IMR-90 (cell line): ENCODE measurements around the gene PAQR9. TPM values are rescaled to one million over a fixed set of nuclear protein-coding genes. Genes with fewer than 3 reads are reported as not detected.

Source experiments
- ATAC-seq: fragments of 200-7000 bp; cut with Tn5 transposase; 2 replicates; pipeline ENCODE4 v1.9.1; 2020; ENCODE audit warnings: low read depth, mild to moderate bottlenecking, moderate library complexity
- BruUV-seq: library from RNA; stranded (reverse); fragments of 400-500 nt; replicated peaks from 2 replicates; lab custom pipeline; 2021; lab: Mats Ljungman, UMichigan
- CTCF ChIA-PET: fragments of 300-600 bp; formaldehyde crosslinking; extraction: SDS; loops from one replicate; lab custom pipeline; 2021; ENCODE audit warnings: antibody characterized with exemption; lab: Yijun Ruan, JAX
- POLR2A ChIA-PET: fragments of 300-600 bp; sonication (Branson Sonifier 250); formaldehyde crosslinking; loops from one replicate; lab custom pipeline; 2022; ENCODE audit warnings: antibody characterized with exemption; ENCODE audit not compliant: unreplicated experiment; lab: Charles Lee
- DNase-seq: peaks from one replicate; pipeline ENCODE4 v3.0.0; 2013
- H2AFZ ChIP-seq: replicated peaks from 2 replicates; pipeline ENCODE3; 2013; ENCODE audit warnings: low read length, mild to moderate bottlenecking; ENCODE audit not compliant: poor library complexity
- H2AK5ac ChIP-seq: 2 replicates; pipeline ENCODE4 v1.6.1; 2013; ENCODE audit warnings: low read depth, low read length, inconsistent platforms
- H2AK9ac ChIP-seq: replicated peaks from 2 replicates; pipeline ENCODE3; 2013; ENCODE audit warnings: mild to moderate bottlenecking, low read depth, low read length, moderate library complexity; ENCODE audit not compliant: poor library complexity
- H2BK120ac ChIP-seq: 2 replicates; pipeline ENCODE4 v1.6.1; 2013; ENCODE audit warnings: low read depth, low read length, inconsistent platforms
- H2BK15ac ChIP-seq: 3 replicates; pipeline ENCODE4 v1.6.1; 2013; ENCODE audit warnings: low read depth, low read length, inconsistent platforms
- H2BK20ac ChIP-seq: 2 replicates; pipeline ENCODE4 v1.6.1; 2013; ENCODE audit warnings: low read depth, mild to moderate bottlenecking, inconsistent platforms, low read length, moderate library complexity
- H2BK5ac ChIP-seq: 2 replicates; pipeline ENCODE4 v1.6.1; 2013; ENCODE audit warnings: mild to moderate bottlenecking, low read depth, low read length, inconsistent platforms; ENCODE audit not compliant: poor library complexity, severe bottlenecking
- H3K14ac ChIP-seq: replicated peaks from 2 replicates; pipeline ENCODE4 v1.6.1; 2013; ENCODE audit warnings: low read depth, low read length, inconsistent platforms
- H3K18ac ChIP-seq: 2 replicates; pipeline ENCODE4 v1.6.1; 2013; ENCODE audit warnings: low read depth, low read length, control low read depth
- H3K23ac ChIP-seq: 2 replicates; pipeline ENCODE4 v1.6.1; 2013; ENCODE audit warnings: low read depth, low read length, inconsistent platforms
- H3K27ac ChIP-seq: 2 replicates; pipeline ENCODE4 v1.5.1; 2013; ENCODE audit warnings: mild to moderate bottlenecking, control low read depth, low read length; ENCODE audit not compliant: insufficient read depth
- H3K27me3 ChIP-seq: 2 replicates; pipeline ENCODE4 v1.6.1; 2013; ENCODE audit warnings: low read length; ENCODE audit not compliant: control insufficient read depth, insufficient read depth
- H3K36me3 ChIP-seq: 2 replicates; pipeline ENCODE4 v1.6.1; 2013; ENCODE audit warnings: low read length, mixed read lengths; ENCODE audit not compliant: control insufficient read depth, insufficient read depth
- H3K4ac ChIP-seq: 2 replicates; pipeline ENCODE4 v1.6.1; 2013; ENCODE audit warnings: low read depth, low read length, inconsistent platforms
- H3K4me1 ChIP-seq: 2 replicates; pipeline ENCODE4 v1.6.1; 2013; ENCODE audit warnings: low read length, mixed read lengths; ENCODE audit not compliant: control insufficient read depth, insufficient read depth
- H3K4me2 ChIP-seq: 2 replicates; pipeline ENCODE4 v1.6.1; 2013; ENCODE audit warnings: low read depth, mild to moderate bottlenecking, control low read depth, low read length, moderate library complexity
- H3K4me3 ChIP-seq: 2 replicates; pipeline ENCODE4 v1.5.1; 2013; ENCODE audit warnings: low read depth, mild to moderate bottlenecking, control low read depth, low read length, moderate library complexity; ENCODE audit not compliant: insufficient read depth
- H3K56ac ChIP-seq: 2 replicates; pipeline ENCODE4 v1.6.1; 2013; ENCODE audit warnings: low read length, inconsistent platforms; ENCODE audit not compliant: insufficient read depth; ENCODE audit errors: extremely low read depth
- H3K79me1 ChIP-seq, 2 experiments: 2 replicates each; pipeline ENCODE4 v1.6.1; 2013; ENCODE audit warnings: low read length in 2 of 2, inconsistent platforms in 1 of 2, low read depth in 1 of 2
- H3K9ac ChIP-seq: 2 replicates; pipeline ENCODE4 v1.6.1; 2013; ENCODE audit warnings: low read depth, low read length, control low read depth
- H3K9me1 ChIP-seq: 2 replicates; pipeline ENCODE4 v1.6.1; 2013; ENCODE audit warnings: low read length, inconsistent platforms; ENCODE audit not compliant: insufficient read depth
- H3K9me3 ChIP-seq: 2 replicates; pipeline ENCODE4 v1.6.1; 2013; ENCODE audit warnings: low read length; ENCODE audit not compliant: control insufficient read depth, insufficient read depth
- H4K20me1 ChIP-seq: 2 replicates; pipeline ENCODE4 v1.6.1; 2013; ENCODE audit warnings: low read length, inconsistent platforms; ENCODE audit not compliant: insufficient read depth
- H4K5ac ChIP-seq: 2 replicates; pipeline ENCODE4 v1.6.1; 2013; ENCODE audit warnings: mild to moderate bottlenecking, low read depth, low read length, control low read depth
- H4K8ac ChIP-seq, 2 experiments: 2 replicates each; pipeline ENCODE4 v1.6.1; 2013; ENCODE audit warnings: low read depth in 2 of 2, low read length in 2 of 2, control low read depth in 1 of 2, inconsistent platforms in 1 of 2
- H4K91ac ChIP-seq: 2 replicates; pipeline ENCODE4 v1.6.1; 2013; ENCODE audit warnings: low read depth, low read length, inconsistent platforms; ENCODE audit not compliant: insufficient read depth
- BHLHE40 ChIP-seq: fragments of 150-350 bp; IDR thresholded peaks from 2 replicates; pipeline ENCODE4 v1.6.1; 2016; ENCODE audit warnings: mild to moderate bottlenecking, low read depth, low read length
- CEBPB ChIP-seq: IDR thresholded peaks from 2 replicates; pipeline ENCODE4 v1.6.1; 2012; ENCODE audit warnings: low read depth, low read length, improper control_type of control experiment
- CHD1 ChIP-seq: IDR thresholded peaks from 2 replicates; pipeline ENCODE4 v1.6.1; 2012; ENCODE audit warnings: low read depth, low read length, improper control_type of control experiment
- FOS ChIP-seq: fragments of 150-350 bp; IDR thresholded peaks from 2 replicates; pipeline ENCODE4 v1.6.1; 2016; ENCODE audit warnings: low read depth, low read length
- MAFK ChIP-seq: IDR thresholded peaks from 2 replicates; pipeline ENCODE4 v1.6.1; 2012; ENCODE audit warnings: low read depth, low read length, improper control_type of control experiment
- MAZ ChIP-seq: IDR thresholded peaks from 2 replicates; pipeline ENCODE4 v1.6.1; 2012; ENCODE audit warnings: low read depth, mild to moderate bottlenecking, low read length, improper control_type of control experiment, moderate library complexity, borderline replicate concordance
- MXI1 ChIP-seq: IDR thresholded peaks from 2 replicates; pipeline ENCODE4 v1.6.1; 2012; ENCODE audit warnings: low read depth, mild to moderate bottlenecking, low read length, moderate library complexity, borderline replicate concordance
- NFE2L2 ChIP-seq: fragments of 150-350 bp; IDR thresholded peaks from 2 replicates; pipeline ENCODE4 v1.6.1; 2016; ENCODE audit warnings: low read depth, mild to moderate bottlenecking, low read length
- POLR2A ChIP-seq: IDR thresholded peaks from 2 replicates; pipeline ENCODE4 v1.6.1; 2012; ENCODE audit warnings: mild to moderate bottlenecking, low read depth, low read length
- RAD21 ChIP-seq: IDR thresholded peaks from 2 replicates; pipeline ENCODE4 v1.6.1; 2012; ENCODE audit warnings: low read length, improper control_type of control experiment
- RCOR1 ChIP-seq: IDR thresholded peaks from 2 replicates; pipeline ENCODE4 v1.6.1; 2012; ENCODE audit warnings: mild to moderate bottlenecking, low read length, improper control_type of control experiment; ENCODE audit not compliant: insufficient replicate concordance
- RFX5 ChIP-seq: IDR thresholded peaks from 2 replicates; pipeline ENCODE4 v1.8.0; 2012; ENCODE audit warnings: low read depth, mild to moderate bottlenecking, low read length, moderate library complexity
- SMC3 ChIP-seq: fragments of 150-350 bp; IDR thresholded peaks from 2 replicates; pipeline ENCODE4 v1.6.1; 2016; ENCODE audit warnings: low read depth, mild to moderate bottlenecking, antibody characterized with exemption, low read length, moderate library complexity
- WGBS, 2 experiments: methylation state at CpG; one replicate each; pipeline versions ENCODE4 v1.1.5 to v1.1.7; 2013; ENCODE audit warnings: missing lambda C conversion rate in 2 of 2; ENCODE audit not compliant: insufficient read length in 1 of 2; ENCODE audit errors: extremely low coverage in 2 of 2; 5-methylcytosine and 5-hydroxymethylcytosine counted together
- dilution Hi-C: fragments of 300-500 bp; cut with HindIII; formaldehyde crosslinking; loops from one replicate; pipeline ENCODE4 v1.14.3; 2018; ENCODE audit warnings: low sequenced_read_pairs; ENCODE audit not compliant: unreplicated experiment
- in situ Hi-C: fragments of 300-500 bp; cut with MboI; formaldehyde crosslinking; loops from 3 replicates; pipeline ENCODE4 v1.14.3; 2019; ENCODE audit warnings: low sequenced_read_pairs, inconsistent platforms, mixed read lengths
- intact Hi-C: fragments of 100-400 bp; cut with micrococcal nuclease; formaldehyde crosslinking; loops from 2 replicates; pipeline ENCODE4 v1.10.0; 2022
- polyA plus RNA-seq, 3 experiments: library from polyadenylated mRNA; depleted of rRNA; stranded (reverse); fragments of >200 nt; gene quantifications; 2 replicates each; pipeline ENCODE4 v1.2.3, GENCODE V29; 2012; ENCODE audit warnings: low replicate concordance in 1 of 3
- total RNA-seq: library from RNA; depleted of rRNA; stranded (reverse); fragments of >200 nt; gene quantifications from 2 replicates; pipeline ENCODE4 v1.2.3, GENCODE V29; 2012
- TF ChIP-seq, protein P1 (sequence below): conservative IDR thresholded peaks from 2 replicates; pipeline ENCODE4 v1.5.1; 2012; ENCODE audit warnings: mild to moderate bottlenecking, low read depth, low read length, improper control_type of control experiment
- TF ChIP-seq, protein P2 (sequence below): fragments of 150-350 bp; IDR thresholded peaks from 2 replicates; pipeline ENCODE4 v1.6.1; 2016; ENCODE audit warnings: low read depth, mild to moderate bottlenecking, low read length, moderate library complexity, borderline replicate concordance
- TF ChIP-seq, protein P3 (sequence below): fragments of 150-350 bp; IDR thresholded peaks from 2 replicates; pipeline ENCODE4 v1.6.1; 2017; ENCODE audit warnings: mild to moderate bottlenecking, antibody characterized with exemption, low read length, low read depth

Gene PAQR9
- total and polyA plus RNA-seq, 2 of the 4 experiments (the other 2 are of a cell fraction) = 0.05 TPM; not detected in 1

- ATAC-seq = no peak
- Histone ChIP-seq H3K9me1 (no peaks in the 10 kb centered on the region), H3K4me1 (no peaks in the 10 kb centered on the region), H4K91ac (no peak overlapping the region), H3K4me2 (no peak overlapping the region), H4K5ac (no peak overlapping the region), H2BK120ac (no peak overlapping the region), H3K14ac (no peak overlapping the region), H4K8ac (no peak overlapping the region), H3K9me3 (no peaks in the 10 kb centered on the region), H3K4ac (no peak overlapping the region), H2AK5ac (no peak overlapping the region), H2BK5ac (no peak overlapping the region), H3K18ac (no peak overlapping the region), H3K4me3 (no peak overlapping the region), H4K20me1 (no peaks in the 10 kb centered on the region), H2AFZ (no peak overlapping the region), H2BK15ac (no peak overlapping the region), H3K27ac (no peak overlapping the region), H3K23ac (no peak overlapping the region), H3K36me3 (no peaks in the 10 kb centered on the region), H3K56ac (no peak overlapping the region), H2BK20ac (no peak overlapping the region), H3K27me3 (peaks cover 13% of the 10 kb centered on the region), H3K79me1 (no peaks in the 10 kb centered on the region), H3K9ac (no peak overlapping the region), H2AK9ac (no peak overlapping the region)
- POLR2A ChIA-PET = no interaction called here
- intact Hi-C loops = no loop called here
- WGBS, 2 experiments = no CpG with 5 or more reads among the region's 3 CpGs
- in situ Hi-C loops = no loop called here
- dilution Hi-C loops = no loop called here
- DNase-seq = no peak
- no TSS peak for BruUV-seq
- TF ChIP-seq, protein P1, sequence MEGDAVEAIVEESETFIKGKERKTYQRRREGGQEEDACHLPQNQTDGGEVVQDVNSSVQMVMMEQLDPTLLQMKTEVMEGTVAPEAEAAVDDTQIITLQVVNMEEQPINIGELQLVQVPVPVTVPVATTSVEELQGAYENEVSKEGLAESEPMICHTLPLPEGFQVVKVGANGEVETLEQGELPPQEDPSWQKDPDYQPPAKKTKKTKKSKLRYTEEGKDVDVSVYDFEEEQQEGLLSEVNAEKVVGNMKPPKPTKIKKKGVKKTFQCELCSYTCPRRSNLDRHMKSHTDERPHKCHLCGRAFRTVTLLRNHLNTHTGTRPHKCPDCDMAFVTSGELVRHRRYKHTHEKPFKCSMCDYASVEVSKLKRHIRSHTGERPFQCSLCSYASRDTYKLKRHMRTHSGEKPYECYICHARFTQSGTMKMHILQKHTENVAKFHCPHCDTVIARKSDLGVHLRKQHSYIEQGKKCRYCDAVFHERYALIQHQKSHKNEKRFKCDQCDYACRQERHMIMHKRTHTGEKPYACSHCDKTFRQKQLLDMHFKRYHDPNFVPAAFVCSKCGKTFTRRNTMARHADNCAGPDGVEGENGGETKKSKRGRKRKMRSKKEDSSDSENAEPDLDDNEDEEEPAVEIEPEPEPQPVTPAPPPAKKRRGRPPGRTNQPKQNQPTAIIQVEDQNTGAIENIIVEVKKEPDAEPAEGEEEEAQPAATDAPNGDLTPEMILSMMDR = no peak
- TF ChIP-seq RFX5 (no peak), SMC3 (no peak), FOS (no peak), POLR2A (no peak), MAZ (no peak), MAFK (no peak), RAD21 (no peak), MXI1 (no peak), RCOR1 (no peak), BHLHE40 (no peak), CHD1 (no peak), NFE2L2 (no peak), CEBPB (no peak)
- TF ChIP-seq, protein P2, sequence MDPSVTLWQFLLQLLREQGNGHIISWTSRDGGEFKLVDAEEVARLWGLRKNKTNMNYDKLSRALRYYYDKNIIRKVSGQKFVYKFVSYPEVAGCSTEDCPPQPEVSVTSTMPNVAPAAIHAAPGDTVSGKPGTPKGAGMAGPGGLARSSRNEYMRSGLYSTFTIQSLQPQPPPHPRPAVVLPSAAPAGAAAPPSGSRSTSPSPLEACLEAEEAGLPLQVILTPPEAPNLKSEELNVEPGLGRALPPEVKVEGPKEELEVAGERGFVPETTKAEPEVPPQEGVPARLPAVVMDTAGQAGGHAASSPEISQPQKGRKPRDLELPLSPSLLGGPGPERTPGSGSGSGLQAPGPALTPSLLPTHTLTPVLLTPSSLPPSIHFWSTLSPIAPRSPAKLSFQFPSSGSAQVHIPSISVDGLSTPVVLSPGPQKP = no peak
- TF ChIP-seq, protein P3, sequence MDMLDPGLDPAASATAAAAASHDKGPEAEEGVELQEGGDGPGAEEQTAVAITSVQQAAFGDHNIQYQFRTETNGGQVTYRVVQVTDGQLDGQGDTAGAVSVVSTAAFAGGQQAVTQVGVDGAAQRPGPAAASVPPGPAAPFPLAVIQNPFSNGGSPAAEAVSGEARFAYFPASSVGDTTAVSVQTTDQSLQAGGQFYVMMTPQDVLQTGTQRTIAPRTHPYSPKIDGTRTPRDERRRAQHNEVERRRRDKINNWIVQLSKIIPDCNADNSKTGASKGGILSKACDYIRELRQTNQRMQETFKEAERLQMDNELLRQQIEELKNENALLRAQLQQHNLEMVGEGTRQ = no peak
- CTCF ChIA-PET = no interaction called here
Measured at GRCh38 chr3:142953443-142953842, 10.0 kb downstream of the PAQR9 start.
